Neural progenitor cell (in vitro differentiated cells): ENCODE data around the gene EVL. TPM values are rescaled to one million over a fixed set of nuclear protein-coding genes. Genes with fewer than 3 reads are reported as not detected.
"Not testable (repeated sequence)": the region's sequence is repeated elsewhere in the genome, so short reads cannot be mapped to it uniquely, and the experiment has no call there.

Source experiments
- DNase-seq: peaks from one replicate; pipeline ENCODE4 v3.0.0-alpha.2; 2016; ENCODE audit warnings: low spot score
- H2AFZ ChIP-seq: fragments of 200-600 bp; sonication (generic); replicated peaks from 2 replicates; pipeline ENCODE4 v1.6.1; 2016; ENCODE audit warnings: antibody characterized with exemption
- H3F3A ChIP-seq: fragments of 200-600 bp; sonication (generic); 2 replicates; pipeline ENCODE4 v1.6.1; 2016; ENCODE audit warnings: antibody characterized with exemption, low read depth
- H3K27ac ChIP-seq: fragments of 200-600 bp; sonication (generic); 2 replicates; pipeline ENCODE4 v1.5.1; 2016; ENCODE audit warnings: mild to moderate bottlenecking
- H3K27me3 ChIP-seq: fragments of 200-600 bp; sonication (generic); 2 replicates; pipeline ENCODE4 v1.6.1; 2016; ENCODE audit warnings: mild to moderate bottlenecking, moderate library complexity
- H3K36me3 ChIP-seq: fragments of 200-600 bp; sonication (generic); 2 replicates; pipeline ENCODE4 v1.5.1; 2016
- H3K4me1 ChIP-seq: fragments of 200-600 bp; sonication (generic); 2 replicates; pipeline ENCODE4 v1.6.1; 2016; ENCODE audit warnings: mixed run types
- H3K4me2 ChIP-seq: fragments of 200-600 bp; sonication (generic); 2 replicates; pipeline ENCODE4 v1.6.1; 2016
- H3K4me3 ChIP-seq: fragments of 200-600 bp; sonication (generic); 2 replicates; pipeline ENCODE4 v1.5.1; 2016
- H3K79me2 ChIP-seq: fragments of 200-600 bp; sonication (generic); 2 replicates; pipeline ENCODE4 v1.6.1; 2016; ENCODE audit warnings: low read depth
- H3K9ac ChIP-seq: fragments of 200-600 bp; sonication (generic); 2 replicates; pipeline ENCODE4 v1.6.1; 2016
- H3K9me3 ChIP-seq: fragments of 200-600 bp; sonication (generic); 2 replicates; pipeline ENCODE4 v1.5.1; 2016; ENCODE audit warnings: low read depth
- H4K20me1 ChIP-seq: fragments of 200-600 bp; sonication (generic); 2 replicates; pipeline ENCODE4 v1.6.1; 2016; ENCODE audit warnings: low read depth
- H3K27ac Mint-ChIP-seq: 3 replicates; pipeline ENCODE4 v1.8.0; 2021; ENCODE audit warnings: mixed read lengths
- H3K27me3 Mint-ChIP-seq: 2 replicates; pipeline ENCODE4 v1.8.0; 2022; ENCODE audit warnings: low read depth, mild to moderate bottlenecking, inconsistent platforms, moderate library complexity, mixed read lengths; ENCODE audit not compliant: insufficient read depth
- H3K36me3 Mint-ChIP-seq: 3 replicates; pipeline ENCODE4 v1.8.0; 2021; ENCODE audit warnings: mixed read lengths
- H3K4me1 Mint-ChIP-seq: 3 replicates; pipeline ENCODE4 v1.8.0; 2021; ENCODE audit warnings: mixed read lengths
- H3K4me3 Mint-ChIP-seq: 3 replicates; pipeline ENCODE4 v1.8.0; 2021; ENCODE audit warnings: mild to moderate bottlenecking, moderate library complexity, mixed read lengths
- H3K9me3 Mint-ChIP-seq: 3 replicates; pipeline ENCODE4 v1.8.0; 2020; ENCODE audit warnings: mixed read lengths
- CTCF ChIP-seq: fragments of 200-600 bp; sonication (generic); IDR thresholded peaks from 2 replicates; pipeline ENCODE4 v1.5.1; 2017; ENCODE audit warnings: antibody characterized with exemption, mild to moderate bottlenecking
- EZH2 ChIP-seq: fragments of 200-600 bp; sonication (generic); IDR thresholded peaks from 2 replicates; pipeline ENCODE4 v1.6.1; 2017; ENCODE audit warnings: antibody characterized with exemption, mild to moderate bottlenecking, moderate library complexity
- EZH2phosphoT487 ChIP-seq: fragments of 200-600 bp; sonication (generic); IDR thresholded peaks from 2 replicates; pipeline ENCODE4 v1.6.1; 2017; ENCODE audit warnings: antibody characterized with exemption
- total RNA-seq: library from RNA; depleted of rRNA; stranded (reverse); fragments of >200 nt; gene quantifications from 2 replicates; pipeline ENCODE4 v1.2.3, GENCODE V29; 2015; ENCODE audit warnings: low replicate concordance

Gene EVL
- total RNA-seq, 1 donor from 2014 or later, result 49.2 TPM

GRCh38 chr14:100060760-100061159 lies 4.5 kb upstream of the EVL start:
- no peak for TF ChIP-seq EZH2phosphoT487
- no peak for TF ChIP-seq CTCF
- TF ChIP-seq EZH2, result no peak
- no peak for DNase-seq

GRCh38 chr14:100062590-100062989 lies 2.6 kb upstream of the EVL start:
- Mint-ChIP-seq H3K4me3 (no peak overlapping the region), H3K9me3 (peaks cover 16% of the 10 kb centered on the region), H3K27ac (no peak overlapping the region), H3K4me1 (peaks cover 12% of the 10 kb centered on the region), H3K27me3 (no peaks in the 10 kb centered on the region), H3K36me3 (peaks cover 16% of the 10 kb centered on the region)
- Histone ChIP-seq H3K27me3 (no peaks in the 10 kb centered on the region), H3K9ac (no peak overlapping the region), H4K20me1 (peaks cover 27% of the 10 kb centered on the region), H3K9me3 (no peaks in the 10 kb centered on the region), H3F3A (no peaks in the 10 kb centered on the region), H3K4me1 (no peaks in the 10 kb centered on the region), H3K79me2 (peaks cover 3% of the 10 kb centered on the region), H2AFZ (no peak overlapping the region), H3K27ac (no peak overlapping the region), H3K36me3 (no peaks in the 10 kb centered on the region), H3K4me2 (no peak overlapping the region), H3K4me3 (no peak overlapping the region)
- DNase-seq, result no peak
- TF ChIP-seq CTCF, result no peak
- no peak for TF ChIP-seq EZH2
- no peak for TF ChIP-seq EZH2phosphoT487

More at GRCh38 chr14:100060760-100061159, 4.5 kb upstream of the EVL start:
- Mint-ChIP-seq H3K27me3 (no peaks in the 10 kb centered on the region), H3K9me3 (peaks cover 16% of the 10 kb centered on the region), H3K4me3 (no peak overlapping the region), H3K27ac (no peak overlapping the region), H3K36me3 (peaks cover 18% of the 10 kb centered on the region), H3K4me1 (peaks cover 4% of the 10 kb centered on the region)
- Histone ChIP-seq H3K27me3 (no peaks in the 10 kb centered on the region), H3K79me2 (no peaks in the 10 kb centered on the region), H4K20me1 (peaks cover 25% of the 10 kb centered on the region), H3K4me3 (no peak overlapping the region), H3K27ac (no peak overlapping the region), H3F3A (no peaks in the 10 kb centered on the region), H3K4me1 (no peaks in the 10 kb centered on the region), H3K36me3 (no peaks in the 10 kb centered on the region), H3K9me3 (no peaks in the 10 kb centered on the region), H3K9ac (no peak overlapping the region), H2AFZ (no peak overlapping the region), H3K4me2 (no peak overlapping the region)

- Histone ChIP-seq H3K27ac (no peak overlapping the region), H3K4me2 (no peak overlapping the region), H3F3A (no peaks in the 10 kb centered on the region), H3K79me2 (peaks cover 3% of the 10 kb centered on the region), H3K9me3 (no peaks in the 10 kb centered on the region), H3K9ac (no peak overlapping the region), H2AFZ (no peak overlapping the region), H3K4me3 (no peak overlapping the region), H3K27me3 (no peaks in the 10 kb centered on the region), H3K4me1 (no peaks in the 10 kb centered on the region), H4K20me1 (peaks cover 32% of the 10 kb centered on the region), H3K36me3 (no peaks in the 10 kb centered on the region)
- no peaks in the 10 kb centered on the region for H3K27me3 Mint-ChIP-seq
- H3K36me3 Mint-ChIP-seq, result peaks cover 16% of the 10 kb centered on the region
- TF ChIP-seq EZH2phosphoT487, result no peak
- H3K27ac Mint-ChIP-seq, result no peak overlapping the region
- DNase-seq, result no peak
- H3K4me1 Mint-ChIP-seq, result peaks cover 14% of the 10 kb centered on the region
- peaks cover 16% of the 10 kb centered on the region for H3K9me3 Mint-ChIP-seq
- no peak overlapping the region for H3K4me3 Mint-ChIP-seq
Observed at GRCh38 chr14:100063314-100063941, 1.8 kb upstream of the EVL start.

GRCh38 chr14:100064335-100065092 lies 708 bp upstream of the EVL start:
- not testable (repeated sequence) for H3K9me3 Mint-ChIP-seq, H3K27ac ChIP-seq, H3K36me3 ChIP-seq, H3K36me3 Mint-ChIP-seq, H3K79me2 ChIP-seq, H3K27me3 ChIP-seq, H3K9ac ChIP-seq, H3K27me3 Mint-ChIP-seq, H3K27ac Mint-ChIP-seq, H3K4me2 ChIP-seq, H2AFZ ChIP-seq, DNase-seq, H3K9me3 ChIP-seq, H3K4me3 Mint-ChIP-seq, H3K4me3 ChIP-seq, H3F3A ChIP-seq, H3K4me1 ChIP-seq
- H3K4me1 Mint-ChIP-seq, result peaks cover 15% of the 10 kb centered on the region
- H4K20me1 ChIP-seq, result peaks cover 34% of the 10 kb centered on the region
